ENCODE data around the gene MAK. TPM values are rescaled to one million over a fixed set of nuclear protein-coding genes. Genes with fewer than 3 reads are reported as not detected.
"Not testable (repeated sequence)": the region's sequence is repeated elsewhere in the genome, so short reads cannot be mapped to it uniquely, and the experiment has no call there.

Gene MAK, protein sequence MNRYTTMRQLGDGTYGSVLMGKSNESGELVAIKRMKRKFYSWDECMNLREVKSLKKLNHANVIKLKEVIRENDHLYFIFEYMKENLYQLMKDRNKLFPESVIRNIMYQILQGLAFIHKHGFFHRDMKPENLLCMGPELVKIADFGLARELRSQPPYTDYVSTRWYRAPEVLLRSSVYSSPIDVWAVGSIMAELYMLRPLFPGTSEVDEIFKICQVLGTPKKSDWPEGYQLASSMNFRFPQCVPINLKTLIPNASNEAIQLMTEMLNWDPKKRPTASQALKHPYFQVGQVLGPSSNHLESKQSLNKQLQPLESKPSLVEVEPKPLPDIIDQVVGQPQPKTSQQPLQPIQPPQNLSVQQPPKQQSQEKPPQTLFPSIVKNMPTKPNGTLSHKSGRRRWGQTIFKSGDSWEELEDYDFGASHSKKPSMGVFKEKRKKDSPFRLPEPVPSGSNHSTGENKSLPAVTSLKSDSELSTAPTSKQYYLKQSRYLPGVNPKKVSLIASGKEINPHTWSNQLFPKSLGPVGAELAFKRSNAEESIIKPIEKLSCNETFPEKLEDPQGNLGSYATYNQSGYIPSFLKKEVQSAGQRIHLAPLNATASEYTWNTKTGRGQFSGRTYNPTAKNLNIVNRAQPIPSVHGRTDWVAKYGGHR
- 0.02 to 0.03 TPM in 2 of 3 replicates, not detected in the other for polyA plus RNA-seq
- polyA plus RNA-seq (2011; ENCODE audit: low read depth) = not detected
- not detected in 2 replicates for polyA plus RNA-seq (2011; cell fraction: cytosol; rRNA removed)
- polyA plus RNA-seq (2011; cell fraction: nucleus; rRNA removed) = not detected in 2 replicates
- polyA plus RNA-seq (2012; ENCODE audit: low replicate concordance) = 0.11 TPM in 1 of 2 replicates, not detected in the other
- polyA minus RNA-seq = not detected in 3 replicates
- not detected for polyA minus RNA-seq (2011; cell fraction: cytosol; rRNA and poly(A)+ RNA removed)
- not detected in 2 replicates for polyA minus RNA-seq (2011; cell fraction: nucleus; rRNA and poly(A)+ RNA removed)

DNA sequence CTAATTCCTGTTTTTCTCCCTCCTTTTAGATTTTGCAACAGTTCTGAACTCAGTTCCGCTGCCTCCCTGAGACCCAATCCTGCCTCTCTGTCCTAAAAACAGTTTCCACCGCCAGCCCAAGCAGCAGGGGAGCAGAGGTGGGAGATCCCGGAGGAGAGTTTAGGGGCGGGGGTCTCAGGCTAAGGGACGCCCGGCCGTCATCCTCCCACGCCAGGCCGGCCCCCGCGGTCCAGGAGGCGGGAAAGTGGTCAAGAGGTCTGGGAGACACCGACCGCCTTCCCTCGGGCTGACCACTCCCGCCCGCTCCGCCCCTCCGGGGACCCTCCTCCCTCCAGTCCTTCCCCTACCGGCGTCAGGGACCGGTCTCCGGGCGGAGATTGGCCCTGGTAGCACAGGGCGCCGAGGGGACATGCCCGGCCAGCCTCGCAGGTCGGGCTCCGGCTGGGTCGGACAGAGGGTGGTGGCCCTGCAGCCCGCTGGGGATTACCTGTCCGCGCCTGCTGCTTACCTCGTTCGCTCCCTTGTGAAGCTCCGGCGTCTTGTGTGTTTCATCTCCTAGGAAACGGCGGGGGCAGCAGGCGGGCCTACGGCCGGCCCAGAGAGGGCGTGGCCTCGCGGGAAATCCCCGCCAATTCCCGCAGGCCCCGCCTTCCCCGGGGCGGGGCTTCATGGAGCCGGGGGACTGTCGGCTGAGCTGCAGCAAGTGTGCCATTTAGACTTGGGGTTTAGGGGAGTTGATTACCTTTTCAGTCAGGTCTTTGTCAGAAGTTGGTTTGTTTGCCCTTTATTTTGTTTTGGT lies at the start of gene MAK:
Gene MAK, minus strand, starts transcription at position 545 of the 799 bp plus-strand sequence. CDS start 7,891 bp downstream, outside the sequence.
- Histone ChIP-seq H3K4me3 (ENCODE audit: control insufficient read depth in 2 of 3, extremely low read depth in 1 of 3, insufficient read depth in 2 of 3, low read depth in 1 of 3, low read length in 3 of 3) (peak within 1 kb of the TSS; percentile 64 to 85 (median 77)), H3K79me2 (ENCODE audit: control insufficient read depth, insufficient read depth, low read length) (no peaks in the 10 kb centered on the region), H3K36me3 (ENCODE audit: control insufficient read depth in 2 of 2, extremely low read depth in 1 of 2, insufficient read depth in 2 of 2, low read length in 2 of 2) (no peaks in the 10 kb centered on the region), H3K9me1 (ENCODE audit: control insufficient read depth, extremely low read depth, insufficient read depth, low read length) (no peaks in the 10 kb centered on the region), H3K27ac (ENCODE audit: control insufficient read depth, insufficient read depth, low read length) (peak within 1 kb of the TSS; percentile 21), H2AFZ (ENCODE audit: control insufficient read depth, low read length) (peak within 1 kb of the TSS; percentile 68), H3K4me1 (ENCODE audit: control insufficient read depth, extremely low read depth, insufficient read depth, low read length) (peaks cover 3% of the 10 kb centered on the region), H4K20me1 (ENCODE audit: control insufficient read depth, extremely low read depth, insufficient read depth, low read length) (no peaks in the 10 kb centered on the region), H3K9ac (ENCODE audit: control insufficient read depth, extremely low read depth, insufficient read depth, low read length) (peak within 1 kb of the TSS; percentile 82), H3K27me3 (ENCODE audit: control insufficient read depth, extremely low read depth, insufficient read depth, low read length) (peaks cover 20% of the 10 kb centered on the region), H3K4me2 (ENCODE audit: control insufficient read depth, extremely low read depth, insufficient read depth, low read depth, low read length) (peak within 1 kb of the TSS; percentile 99), H3K9me3 (ENCODE audit: control insufficient read depth, low read depth, low read length) (no peaks in the 10 kb centered on the region)
- peak; percentile 21 for DNase-seq (ENCODE audit: low read depth, low spot score)
- no peak for TF ChIP-seq EZH2 (IDR thresholded peaks at IDR 0.05; ENCODE audit: low read length)
- TF ChIP-seq, protein P1, sequence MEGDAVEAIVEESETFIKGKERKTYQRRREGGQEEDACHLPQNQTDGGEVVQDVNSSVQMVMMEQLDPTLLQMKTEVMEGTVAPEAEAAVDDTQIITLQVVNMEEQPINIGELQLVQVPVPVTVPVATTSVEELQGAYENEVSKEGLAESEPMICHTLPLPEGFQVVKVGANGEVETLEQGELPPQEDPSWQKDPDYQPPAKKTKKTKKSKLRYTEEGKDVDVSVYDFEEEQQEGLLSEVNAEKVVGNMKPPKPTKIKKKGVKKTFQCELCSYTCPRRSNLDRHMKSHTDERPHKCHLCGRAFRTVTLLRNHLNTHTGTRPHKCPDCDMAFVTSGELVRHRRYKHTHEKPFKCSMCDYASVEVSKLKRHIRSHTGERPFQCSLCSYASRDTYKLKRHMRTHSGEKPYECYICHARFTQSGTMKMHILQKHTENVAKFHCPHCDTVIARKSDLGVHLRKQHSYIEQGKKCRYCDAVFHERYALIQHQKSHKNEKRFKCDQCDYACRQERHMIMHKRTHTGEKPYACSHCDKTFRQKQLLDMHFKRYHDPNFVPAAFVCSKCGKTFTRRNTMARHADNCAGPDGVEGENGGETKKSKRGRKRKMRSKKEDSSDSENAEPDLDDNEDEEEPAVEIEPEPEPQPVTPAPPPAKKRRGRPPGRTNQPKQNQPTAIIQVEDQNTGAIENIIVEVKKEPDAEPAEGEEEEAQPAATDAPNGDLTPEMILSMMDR (optimal IDR thresholded peaks at IDR 0.05 in 1 of 3, IDR thresholded peaks at IDR 0.05 in 1 of 3, conservative IDR thresholded peaks at IDR 0.05 in 1 of 3; ENCODE audit: extremely low read depth in 1 of 3, insufficient read depth in 2 of 3, low read length in 3 of 3) = no peak
- peak; percentile 57 for FAIRE-seq
- dilution Hi-C loops (cut with MboI; ENCODE audit: extremely low pct_ligation_motif_present, low sequenced_read_pairs) = no loop called here

DNA sequence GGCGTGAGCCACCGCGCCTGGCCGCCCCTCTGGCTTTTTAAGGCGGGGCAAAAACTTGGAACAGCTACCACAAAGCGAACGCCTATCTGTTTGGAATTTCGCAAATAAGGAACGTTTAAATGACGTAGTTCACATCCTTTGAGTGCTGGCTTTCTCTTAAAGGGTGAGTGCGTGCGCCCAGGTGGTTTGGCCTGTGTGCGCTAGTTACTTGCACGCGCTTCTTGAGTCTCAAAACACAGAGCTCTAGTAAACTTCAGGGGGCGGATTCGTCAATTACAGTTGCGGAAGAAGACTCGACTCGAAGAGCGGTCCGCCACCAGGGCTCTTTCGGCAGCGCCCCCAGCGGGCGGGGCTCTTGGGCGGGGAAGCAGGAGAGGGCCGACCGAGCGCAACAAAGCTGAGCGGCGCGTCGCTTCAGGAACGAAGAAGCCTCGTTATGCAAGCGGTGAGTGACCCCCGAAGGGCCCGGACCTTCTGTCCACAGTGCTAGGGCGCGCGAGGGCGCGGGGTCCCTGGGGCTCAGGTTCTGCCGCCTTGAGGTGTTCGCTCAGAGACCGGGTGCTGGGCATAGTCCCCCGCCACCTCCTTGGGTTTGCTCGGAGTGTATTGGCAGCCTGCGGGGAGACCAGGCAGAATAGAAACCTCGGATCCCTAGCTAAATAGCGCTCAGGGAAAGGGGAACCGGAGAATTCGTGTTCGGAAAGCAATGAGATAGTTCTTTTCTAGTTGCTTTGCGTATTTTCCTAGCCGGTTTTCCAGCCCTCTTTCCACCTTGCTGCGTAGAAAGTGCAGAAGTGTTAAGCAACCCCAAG lies 48.6 kb upstream of the MAK start, which contains the start of gene SYCP2L:
Gene SYCP2L, plus strand, starts transcription at position 362 of the 812 bp plus-strand sequence. Its CDS starts 75 bp downstream, at position 437.
- DNase-seq (ENCODE audit: low read depth, low spot score) (peak; percentile 42), FAIRE-seq (peak; percentile 95)
- peak within 1 kb of the TSS; percentile 91 for H3K4me2 ChIP-seq (ENCODE audit: control insufficient read depth, extremely low read depth, insufficient read depth, low read depth, low read length)
- H3K9ac ChIP-seq (ENCODE audit: control insufficient read depth, extremely low read depth, insufficient read depth, low read length) = peak within 1 kb of the TSS; percentile 87
- peak within 1 kb of the TSS; percentile 38 to 84 (median 81) for H3K4me3 ChIP-seq (ENCODE audit: control insufficient read depth in 2 of 3, extremely low read depth in 1 of 3, insufficient read depth in 2 of 3, low read depth in 1 of 3, low read length in 3 of 3)
- no peaks in the 10 kb centered on the region for H4K20me1 ChIP-seq (ENCODE audit: control insufficient read depth, extremely low read depth, insufficient read depth, low read length)
- TF ChIP-seq EZH2 (IDR thresholded peaks at IDR 0.05; ENCODE audit: low read length) = no peak
- TF ChIP-seq, protein P1 (optimal IDR thresholded peaks at IDR 0.05 in 1 of 3, IDR thresholded peaks at IDR 0.05 in 1 of 3, conservative IDR thresholded peaks at IDR 0.05 in 1 of 3; ENCODE audit: extremely low read depth in 1 of 3, insufficient read depth in 2 of 3, low read length in 3 of 3) = peak; percentile 6 to 49 (median 47)
- no peaks in the 10 kb centered on the region for H3K9me3 ChIP-seq (ENCODE audit: control insufficient read depth, low read depth, low read length)
- H3K36me3 ChIP-seq (ENCODE audit: control insufficient read depth in 2 of 2, extremely low read depth in 1 of 2, insufficient read depth in 2 of 2, low read length in 2 of 2) = no peaks in the 10 kb centered on the region
- no peaks in the 10 kb centered on the region for H3K79me2 ChIP-seq (ENCODE audit: control insufficient read depth, insufficient read depth, low read length)
- H3K9me1 ChIP-seq (ENCODE audit: control insufficient read depth, extremely low read depth, insufficient read depth, low read length) = no peaks in the 10 kb centered on the region
- peak within 1 kb of the TSS; percentile 77 for H3K27ac ChIP-seq (ENCODE audit: control insufficient read depth, insufficient read depth, low read length)
- peaks cover 29% of the 10 kb centered on the region for H3K27me3 ChIP-seq (ENCODE audit: control insufficient read depth, extremely low read depth, insufficient read depth, low read length)
- dilution Hi-C loops (cut with MboI; ENCODE audit: extremely low pct_ligation_motif_present, low sequenced_read_pairs) = no loop called here
- H2AFZ ChIP-seq (ENCODE audit: control insufficient read depth, low read length) = peak within 1 kb of the TSS; percentile 97
- no peaks in the 10 kb centered on the region for H3K4me1 ChIP-seq (ENCODE audit: control insufficient read depth, extremely low read depth, insufficient read depth, low read length)

DNA sequence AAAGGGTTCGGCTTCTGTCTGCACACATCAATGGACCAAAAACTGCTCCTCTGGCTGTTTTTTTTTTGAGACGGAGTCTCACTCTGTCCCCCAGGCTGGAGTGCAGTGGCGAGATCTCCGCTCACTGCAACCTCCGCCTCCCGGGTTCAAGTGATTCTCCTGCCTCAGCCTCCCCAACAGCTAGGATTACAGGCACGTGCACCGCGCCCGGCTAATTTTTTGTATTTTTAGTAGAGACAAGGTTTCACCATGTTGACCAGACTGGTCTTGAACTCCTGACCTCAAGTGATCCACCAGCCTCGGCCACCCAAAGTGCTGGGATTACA lies 48.0 kb upstream of the MAK start:
- H3K9me3 ChIP-seq (ENCODE audit: control insufficient read depth, low read depth, low read length); H4K20me1 ChIP-seq (ENCODE audit: control insufficient read depth, extremely low read depth, insufficient read depth, low read length); H3K9me1 ChIP-seq (ENCODE audit: control insufficient read depth, extremely low read depth, insufficient read depth, low read length); DNase-seq (ENCODE audit: low read depth, low spot score); FAIRE-seq; H3K79me2 ChIP-seq (ENCODE audit: control insufficient read depth, insufficient read depth, low read length); H3K4me1 ChIP-seq (ENCODE audit: control insufficient read depth, extremely low read depth, insufficient read depth, low read length); H3K36me3 ChIP-seq (ENCODE audit: control insufficient read depth in 2 of 2, extremely low read depth in 1 of 2, insufficient read depth in 2 of 2, low read length in 2 of 2); dilution Hi-C loops (cut with MboI; ENCODE audit: extremely low pct_ligation_motif_present, low sequenced_read_pairs): not testable (repeated sequence)
- H2AFZ ChIP-seq (ENCODE audit: control insufficient read depth, low read length) = peak overlapping the region; percentile 62
- H3K4me2 ChIP-seq (ENCODE audit: control insufficient read depth, extremely low read depth, insufficient read depth, low read depth, low read length) = peak overlapping the region; percentile 91
- peak overlapping the region; percentile 77 for H3K27ac ChIP-seq (ENCODE audit: control insufficient read depth, insufficient read depth, low read length)
- peak overlapping the region; percentile 38 to 84 (median 81) for H3K4me3 ChIP-seq (ENCODE audit: control insufficient read depth in 2 of 3, extremely low read depth in 1 of 3, insufficient read depth in 2 of 3, low read depth in 1 of 3, low read length in 3 of 3)
- peaks cover 33% of the 10 kb centered on the region for H3K27me3 ChIP-seq (ENCODE audit: control insufficient read depth, extremely low read depth, insufficient read depth, low read length)
- H3K9ac ChIP-seq (ENCODE audit: control insufficient read depth, extremely low read depth, insufficient read depth, low read length) = peak overlapping the region; percentile 87
